ENCODE results near the gene RBM14.
"Not testable (repeated sequence)": the region's sequence is repeated elsewhere in the genome, so short reads cannot be mapped to it uniquely, and the experiment has no call there.

The RBM14 gene

GRCh38 chr11:66595245-66595904 lies 21.1 kb upstream of the RBM14 start:
- peak; percentile 52 for DNase-seq (ENCODE audit: low read depth)

GRCh38 chr11:66598993-66599392 lies 17.4 kb upstream of the RBM14 start:
- DNase-seq (ENCODE audit: low read depth): no peak

GRCh38 chr11:66600219-66600618 lies 16.2 kb upstream of the RBM14 start:
- DNase-seq (ENCODE audit: low read depth): no peak

GRCh38 chr11:66600631-66601233 lies 15.7 kb upstream of the RBM14 start:
- peak; percentile 30 for DNase-seq (ENCODE audit: low read depth)

- DNase-seq (ENCODE audit: low read depth): no peak
Observed at GRCh38 chr11:66603072-66603471, 13.4 kb upstream of the RBM14 start.

GRCh38 chr11:66604155-66604554 lies 12.3 kb upstream of the RBM14 start:
- DNase-seq (ENCODE audit: low read depth): no peak

GRCh38 chr11:66606608-66607007 lies 9.8 kb upstream of the RBM14 start:
- DNase-seq (ENCODE audit: low read depth): not testable (repeated sequence)

- DNase-seq (ENCODE audit: low read depth): peak; percentile 71
Observed at GRCh38 chr11:66607126-66607834, 9.2 kb upstream of the RBM14 start.

GRCh38 chr11:66609721-66610617 lies 6.5 kb upstream of the RBM14 start:
- no peak for DNase-seq (ENCODE audit: low read depth)

- DNase-seq (ENCODE audit: low read depth): no peak
Observed at GRCh38 chr11:66612458-66612857, 4.0 kb upstream of the RBM14 start.

- DNase-seq (ENCODE audit: low read depth): no peak
Observed at GRCh38 chr11:66614073-66614472, 2.4 kb upstream of the RBM14 start.

- DNase-seq (ENCODE audit: low read depth): no peak
Observed at GRCh38 chr11:66617155-66617834, 865 bp downstream of the RBM14 start.

GRCh38 chr11:66619080-66619554 lies 2.7 kb downstream of the RBM14 start:
- DNase-seq (ENCODE audit: low read depth): peak; percentile 88

- DNase-seq (ENCODE audit: low read depth): no peak
Observed at GRCh38 chr11:66624450-66624849, 8.0 kb downstream of the RBM14 start.

- DNase-seq (ENCODE audit: low read depth): no peak
Observed at GRCh38 chr11:66625041-66625751, 8.8 kb downstream of the RBM14 start.

- no peak for DNase-seq (ENCODE audit: low read depth)
Observed at GRCh38 chr11:66625752-66626149, 9.3 kb downstream of the RBM14 start.

- DNase-seq (ENCODE audit: low read depth): no peak
Observed at GRCh38 chr11:66626382-66626781, 10.0 kb downstream of the RBM14 start.

- no peak for DNase-seq (ENCODE audit: low read depth)
Observed at GRCh38 chr11:66626926-66627325, 10.5 kb downstream of the RBM14 start.

GRCh38 chr11:66628061-66628603 lies 11.7 kb downstream of the RBM14 start:
- DNase-seq (ENCODE audit: low read depth): no peak

- no peak for DNase-seq (ENCODE audit: low read depth)
Observed at GRCh38 chr11:66629356-66629755, 12.9 kb downstream of the RBM14 start.

- no peak for DNase-seq (ENCODE audit: low read depth)
Observed at GRCh38 chr11:66631883-66632282, 15.5 kb downstream of the RBM14 start.
